GM19035 (cell line): ENCODE results near the gene PAH.

ENCODE experiments used
- ATAC-seq: cut with Tn5 transposase; IDR thresholded peaks from one replicate; pipeline ENCODE4 v1.9.1; 2021; ENCODE audit not compliant: unreplicated experiment

Gene PAH

GRCh38 chr12:102917026-102917787, at the start of gene PAH:
Gene PAH, minus strand, starts transcription at chr12:102917244. Its CDS starts 114 bp downstream, at chr12:102917130.
- peak; percentile 62 for ATAC-seq

DNA sequence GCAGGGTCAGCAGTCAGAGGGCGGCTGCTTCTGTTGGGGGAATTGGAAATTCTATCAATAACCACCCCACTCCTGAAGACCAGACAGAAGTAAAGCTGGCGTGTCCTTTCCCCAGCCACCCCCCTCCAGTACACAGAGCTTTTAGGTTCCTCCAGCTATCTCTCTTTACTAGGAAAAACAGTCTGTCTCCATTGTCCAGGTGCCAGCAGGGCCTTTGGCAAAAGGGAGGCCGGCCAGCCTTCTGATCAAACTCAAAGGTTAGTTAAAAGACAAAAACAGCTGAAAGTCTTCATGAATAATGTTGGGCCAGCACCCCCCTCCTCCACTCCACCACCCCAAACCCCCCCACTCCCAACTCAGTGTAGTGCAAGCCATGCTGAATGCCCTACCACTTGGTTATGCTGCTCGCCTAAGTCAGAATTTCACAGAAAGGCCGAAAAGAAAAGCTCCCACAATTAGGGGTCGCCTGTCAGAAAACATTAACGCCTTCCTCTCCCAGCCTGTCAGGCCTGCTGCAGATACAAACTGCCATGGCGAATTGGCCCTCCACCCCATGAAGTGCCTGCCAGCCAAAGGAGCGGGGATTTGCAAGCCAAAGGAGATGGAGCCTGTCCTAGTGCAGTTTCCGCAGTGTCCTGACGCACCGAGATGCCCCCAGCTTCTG, 49.3 kb upstream of the PAH start:
- ATAC-seq = no peak

GRCh38 chr12:102965281-102966155, 48.5 kb upstream of the PAH start:
- no peak for ATAC-seq

GRCh38 chr12:102964872-102965271, 47.8 kb upstream of the PAH start:
- ATAC-seq = no peak

DNA sequence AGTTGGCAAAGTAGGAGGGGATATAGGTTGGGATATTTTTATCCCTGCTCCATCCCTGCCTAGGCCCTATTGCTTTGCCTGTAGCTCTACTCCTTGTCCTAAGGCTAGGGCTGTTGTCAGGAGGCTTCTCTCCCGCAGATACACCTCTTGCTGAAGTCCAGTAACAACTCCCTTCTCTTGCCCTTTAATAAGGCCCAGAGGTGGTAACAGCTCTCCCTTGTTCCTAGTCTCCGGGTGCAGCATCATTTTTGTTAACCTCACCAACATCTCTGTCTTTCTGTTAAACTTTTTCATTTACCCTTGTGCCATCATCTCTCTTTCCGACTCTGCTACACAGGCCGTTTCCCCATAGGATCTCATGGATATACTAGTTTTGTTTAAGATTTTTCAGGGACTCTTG, 46.8 kb upstream of the PAH start:
- no peak for ATAC-seq

- ATAC-seq = no peak
Measured at GRCh38 chr12:102962986-102963385, 45.9 kb upstream of the PAH start.

GRCh38 chr12:102962532-102962931, 45.5 kb upstream of the PAH start:
- ATAC-seq = no peak

DNA sequence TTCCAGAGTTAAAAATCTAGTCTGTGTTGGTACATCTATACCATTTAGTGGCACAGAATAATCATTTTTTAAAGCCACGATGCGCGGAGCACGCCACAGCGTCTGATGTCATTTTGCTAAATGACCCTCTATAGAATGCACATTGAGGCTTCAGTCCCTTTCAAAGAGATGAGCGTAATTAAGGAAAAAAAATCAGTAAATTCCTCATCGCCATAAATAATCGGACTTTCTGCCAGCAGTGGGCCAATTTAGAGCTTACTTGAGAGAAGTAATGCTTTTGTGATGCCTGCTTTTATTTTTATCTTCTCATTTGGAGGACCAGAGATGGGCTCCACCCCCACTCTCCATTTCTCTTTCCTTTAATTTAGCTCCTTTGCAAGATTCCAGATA, 44.4 kb upstream of the PAH start:
- ATAC-seq = no peak

DNA sequence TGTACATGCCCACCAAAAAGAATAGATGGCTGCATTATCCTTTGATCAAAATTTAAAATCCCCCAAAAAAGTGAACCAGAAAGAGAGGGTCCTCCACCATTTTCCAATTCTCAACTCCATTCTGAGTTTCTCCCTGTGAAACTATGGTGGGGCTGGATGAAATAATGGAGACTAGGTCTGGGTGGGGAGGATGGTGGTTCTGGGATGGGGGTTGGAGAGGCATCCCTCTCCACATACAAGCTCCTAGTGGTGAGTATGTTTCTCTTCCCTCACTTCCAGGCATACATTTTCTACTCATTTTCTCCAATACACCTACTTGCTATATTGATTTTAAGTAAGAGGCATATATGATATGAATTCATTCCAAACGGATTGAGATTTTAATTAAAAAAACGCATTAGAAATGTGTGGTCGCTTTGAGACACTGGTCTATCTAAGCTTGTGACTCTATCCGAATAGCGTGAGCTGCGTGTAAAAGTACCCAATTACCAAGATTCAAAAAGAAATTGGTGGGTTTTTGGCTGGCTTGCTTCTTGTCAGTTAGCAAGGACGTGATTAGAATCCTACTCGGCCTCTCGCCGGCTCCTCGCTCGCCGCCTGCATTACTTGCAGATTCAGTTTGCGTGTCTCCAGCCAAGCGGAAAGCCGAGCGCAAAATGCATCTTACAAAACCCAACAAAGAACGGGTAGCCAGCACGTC, 43.9 kb upstream of the PAH start:
- ATAC-seq = no peak

GRCh38 chr12:102959391-102959790, 42.3 kb upstream of the PAH start:
- ATAC-seq = no peak

DNA sequence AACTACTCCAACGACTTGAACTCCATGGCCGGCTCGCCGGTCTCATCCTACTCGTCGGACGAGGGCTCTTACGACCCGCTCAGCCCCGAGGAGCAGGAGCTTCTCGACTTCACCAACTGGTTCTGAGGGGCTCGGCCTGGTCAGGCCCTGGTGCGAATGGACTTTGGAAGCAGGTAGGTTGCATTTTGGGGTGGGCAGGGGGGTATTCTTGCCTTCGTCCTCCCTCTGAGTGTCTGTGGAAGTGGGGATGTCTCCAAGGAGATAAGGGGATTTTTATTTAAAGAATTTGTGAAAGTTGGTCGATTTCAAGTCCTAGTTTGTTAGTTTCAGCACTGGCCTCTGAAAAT, 41.8 kb upstream of the PAH start:
- no peak for ATAC-seq

GRCh38 chr12:102958073-102958829, 41.2 kb upstream of the PAH start:
- ATAC-seq = peak; percentile 69

- ATAC-seq = peak; percentile 49
Measured at GRCh38 chr12:102957339-102958050, 40.5 kb upstream of the PAH start, which contains the start of gene ASCL1. Gene ASCL1, plus strand, starts transcription at chr12:102957674. Its CDS starts 571 bp downstream, at chr12:102958245.

DNA sequence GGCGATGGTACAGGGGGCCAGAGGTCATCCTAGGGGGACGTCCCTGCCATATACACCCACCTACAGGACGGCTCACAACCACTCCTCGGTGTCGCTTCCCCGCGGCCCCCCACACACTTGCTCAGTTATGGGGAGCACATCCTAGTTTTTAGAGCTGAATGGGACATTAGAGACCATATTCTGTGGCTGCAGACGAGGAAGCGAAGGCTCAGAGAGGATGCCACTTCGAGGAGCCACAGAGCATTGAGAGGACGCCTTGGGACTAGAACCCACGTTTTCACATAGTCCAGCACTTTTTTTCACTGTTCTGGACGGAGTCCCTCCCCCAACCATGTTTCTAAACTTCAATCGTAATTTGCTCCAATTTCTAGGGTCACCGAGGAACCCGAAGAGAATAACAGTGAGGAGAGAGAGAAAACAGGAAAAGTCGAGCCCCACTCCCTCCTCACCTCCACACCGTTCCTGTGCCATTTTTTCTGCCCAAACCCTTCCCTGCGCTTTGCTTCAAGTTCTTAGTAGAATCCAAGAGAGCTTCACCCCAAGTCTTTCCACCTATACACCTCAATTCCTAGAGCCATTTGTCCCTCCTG, 39.8 kb upstream of the PAH start:
- ATAC-seq = no peak

DNA sequence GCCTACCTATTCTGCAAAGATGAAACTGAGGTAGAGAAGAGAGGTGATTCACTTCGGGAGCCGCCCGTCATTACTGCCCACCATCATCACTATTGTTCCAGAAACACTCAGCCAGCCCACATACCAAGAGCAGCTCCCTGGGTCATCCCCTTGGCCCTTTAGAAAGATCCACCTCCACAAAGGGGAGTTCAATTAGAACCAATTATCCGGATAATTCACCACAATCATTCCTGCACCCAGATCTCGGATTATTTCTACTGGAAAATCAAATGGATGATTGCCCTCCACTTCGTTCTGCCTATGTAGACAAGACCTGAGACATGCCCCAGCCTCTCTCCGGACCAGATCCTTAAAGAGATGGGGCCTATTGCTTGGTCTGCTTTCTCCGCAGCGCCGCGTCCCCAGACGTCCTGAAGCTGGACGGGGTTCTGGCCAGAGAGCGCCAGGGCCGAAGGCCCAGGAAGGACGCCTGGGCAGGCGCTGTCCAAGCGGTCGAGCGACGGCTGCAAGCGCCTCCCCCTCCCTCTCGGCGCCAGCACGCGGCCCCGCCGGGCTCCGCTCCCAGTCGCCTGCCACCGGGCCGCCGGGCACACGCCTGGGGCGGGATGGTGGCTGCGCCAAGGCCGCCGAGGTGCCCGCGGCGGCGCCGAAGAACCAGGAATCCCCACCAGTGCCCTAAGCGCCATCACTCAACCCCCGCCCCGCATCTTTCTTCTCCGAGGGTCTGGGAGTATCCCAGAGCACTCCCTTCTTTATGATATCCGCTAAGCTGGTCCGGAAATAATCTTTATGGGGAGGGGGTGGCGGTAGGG, 39.1 kb upstream of the PAH start:
- ATAC-seq = no peak

GRCh38 chr12:102954134-102954533, 37.1 kb upstream of the PAH start:
- ATAC-seq = no peak

GRCh38 chr12:102953221-102953620, 36.2 kb upstream of the PAH start:
- ATAC-seq = no peak

DNA sequence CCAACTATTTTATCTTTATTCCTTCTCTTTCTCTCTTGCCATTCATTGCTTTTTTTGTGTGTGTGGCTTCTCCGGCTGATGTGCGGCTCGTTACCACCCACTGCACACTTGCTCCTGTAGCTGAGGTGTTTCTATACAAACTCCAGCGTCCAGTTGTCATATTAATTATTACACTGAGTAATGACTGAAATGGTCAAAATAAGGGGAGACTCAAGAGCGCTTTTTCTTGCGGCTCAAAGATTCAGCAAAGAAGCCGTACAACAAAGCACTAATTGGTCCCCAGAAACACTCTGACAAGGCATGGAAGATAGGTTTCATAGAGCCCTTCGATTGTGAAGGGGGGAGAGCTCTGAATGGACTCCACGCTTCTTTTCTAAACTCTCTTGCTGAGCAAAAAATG, 34.8 kb upstream of the PAH start:
- no peak for ATAC-seq
